ENCODE results near the gene CLEC4M.

The CLEC4M gene

DNA sequence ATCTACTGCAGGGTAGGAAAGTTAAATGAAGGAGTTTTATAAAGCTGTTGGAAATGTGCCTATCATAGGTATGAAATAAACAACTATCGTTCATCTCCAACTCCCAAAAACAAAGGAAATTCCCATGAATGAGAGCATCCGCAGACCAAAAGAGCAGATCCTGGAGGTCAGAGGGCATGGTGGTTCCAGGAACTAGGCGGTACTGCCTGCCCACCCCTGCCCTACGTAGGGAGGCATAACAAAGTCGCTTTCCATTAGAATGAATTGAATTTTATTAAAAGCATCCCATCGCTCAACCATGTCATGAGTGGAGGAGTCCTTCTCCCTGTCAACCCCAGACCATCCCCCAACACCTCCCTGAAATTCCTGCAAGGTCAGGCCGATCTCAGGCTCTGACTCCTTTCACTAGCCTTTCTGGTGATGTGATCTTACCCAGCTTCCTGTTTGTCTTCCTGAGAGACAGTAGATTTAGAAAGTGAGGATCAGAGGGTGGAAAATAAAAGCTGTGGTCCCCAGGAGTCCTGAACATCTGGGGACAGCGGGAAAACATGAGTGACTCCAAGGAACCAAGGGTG is at the start of gene CLEC4M:
TSS of gene CLEC4M (plus strand) at position 525 of the 575 bp plus-strand sequence. CDS start at position 549, 24 bp downstream.
- no peak for DNase-seq (ENCODE audit: low spot score)

DNA sequence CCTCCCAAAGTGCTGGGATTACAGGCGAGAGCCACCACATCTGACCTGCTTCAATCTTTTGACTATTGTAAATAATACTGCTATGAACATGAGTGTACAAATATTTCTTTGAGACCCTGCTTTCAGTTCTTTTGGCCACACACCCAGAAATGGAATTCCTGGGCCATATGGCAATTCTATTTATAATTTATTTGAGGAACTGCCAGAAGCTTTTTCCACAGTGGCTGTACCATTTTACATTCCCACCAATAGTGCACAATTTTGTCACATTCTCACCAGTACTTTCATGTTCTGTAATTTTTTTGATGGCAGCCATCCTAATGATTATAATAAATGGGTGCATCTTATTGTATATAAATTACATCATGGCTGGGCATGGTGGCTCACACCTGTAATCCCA is 47.4 kb upstream of the CLEC4M start:
- no peak for DNase-seq (ENCODE audit: low spot score)

- no peak for DNase-seq (ENCODE audit: low spot score)
Measured at GRCh38 chr19:7716762-7717161, 46.3 kb upstream of the CLEC4M start.

GRCh38 chr19:7718668-7719067 is 44.4 kb upstream of the CLEC4M start:
- DNase-seq (ENCODE audit: low spot score): no peak

DNA sequence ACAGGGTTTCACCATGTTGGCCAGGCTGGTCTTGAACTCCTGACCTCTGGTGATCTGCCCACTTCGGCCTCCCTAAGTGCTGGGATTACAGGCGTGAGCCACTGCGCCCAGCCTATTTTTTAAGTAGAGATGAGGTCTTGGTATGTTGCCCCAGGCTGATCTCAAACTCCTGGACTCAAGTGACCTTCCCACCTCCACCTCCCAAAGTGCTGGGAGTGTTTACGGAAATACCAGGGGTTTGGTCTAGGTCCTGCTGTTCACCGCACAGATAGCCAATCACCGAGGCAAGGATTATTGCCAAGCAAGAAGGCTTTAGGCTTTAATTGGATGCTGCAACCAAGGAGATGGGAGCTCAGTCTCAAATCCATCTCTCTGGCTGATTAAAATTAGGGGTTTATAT is 42.7 kb upstream of the CLEC4M start:
- DNase-seq (ENCODE audit: low spot score): no peak

DNA sequence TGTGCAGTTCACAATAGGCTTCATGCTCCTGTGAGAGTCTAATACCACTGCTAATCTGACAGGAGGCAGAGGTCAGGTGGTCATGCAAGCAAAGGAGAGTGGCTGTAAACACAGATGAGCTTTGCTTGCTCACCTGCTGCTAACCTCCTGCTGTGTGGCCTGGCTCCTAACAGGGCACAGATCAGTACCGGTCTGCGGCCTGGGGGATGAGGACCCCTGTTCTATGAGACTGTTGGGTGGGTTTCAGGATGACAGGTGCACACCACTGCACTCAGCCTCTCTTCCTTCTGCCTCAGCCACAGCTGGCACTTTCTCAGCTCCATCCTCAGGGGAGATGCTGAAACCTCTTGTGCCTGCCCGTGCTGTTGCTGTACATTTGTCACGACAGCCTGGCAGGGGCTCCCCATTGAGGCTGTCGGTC is 40.8 kb upstream of the CLEC4M start:
- no peak for DNase-seq (ENCODE audit: low spot score)

- no peak for DNase-seq (ENCODE audit: low spot score)
Measured at GRCh38 chr19:7725791-7726190, 37.3 kb upstream of the CLEC4M start.

GRCh38 chr19:7729211-7729610 is 33.8 kb upstream of the CLEC4M start:
- no peak for DNase-seq (ENCODE audit: low spot score)

GRCh38 chr19:7729831-7730285 is 33.2 kb upstream of the CLEC4M start:
- DNase-seq (ENCODE audit: low spot score): no peak

DNA sequence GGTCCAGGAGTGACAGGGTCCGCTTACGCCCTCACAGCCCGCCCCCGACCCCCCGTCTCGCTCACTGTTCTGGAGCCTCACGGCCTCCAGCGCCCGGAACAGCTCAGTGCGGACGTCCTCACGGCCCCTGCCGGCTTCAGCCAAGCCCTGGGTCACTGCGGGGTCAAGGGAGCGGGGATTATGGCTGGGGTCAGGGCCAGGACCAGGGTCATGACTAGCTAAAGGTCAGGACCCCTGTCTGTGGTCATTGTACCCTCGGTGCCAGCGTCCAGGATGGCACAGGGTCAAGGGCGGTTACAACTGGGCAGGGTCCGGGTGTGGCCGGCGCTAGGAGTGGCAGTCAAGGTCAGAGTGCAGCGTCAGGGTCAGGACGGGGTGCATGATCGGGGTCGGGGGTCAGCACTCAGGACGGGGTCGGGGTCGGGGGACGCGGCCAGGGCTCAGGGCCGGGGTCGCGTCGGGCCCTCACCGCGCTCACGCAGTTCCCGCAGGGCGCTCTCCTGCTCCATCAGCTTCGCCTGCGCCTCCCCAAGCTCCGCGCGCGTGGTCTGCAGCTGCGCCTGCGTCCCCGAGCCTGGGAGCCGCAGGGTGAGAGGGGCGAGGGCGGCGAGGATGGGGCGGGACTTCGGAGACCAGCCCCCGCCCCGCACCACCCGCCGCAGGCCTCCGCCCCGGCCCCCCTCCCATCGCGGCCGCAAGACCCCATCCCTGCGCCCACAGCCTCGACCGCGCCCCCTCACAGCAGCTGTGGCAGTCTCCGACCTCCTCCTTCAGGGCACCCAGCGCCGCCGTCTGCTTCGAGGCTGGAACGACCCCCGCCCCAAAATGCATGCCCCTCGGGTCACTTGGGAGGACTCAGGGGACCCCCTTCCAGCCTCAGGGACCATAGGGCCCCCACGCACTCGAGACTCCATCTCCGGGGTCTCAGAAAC is 32.5 kb upstream of the CLEC4M start:
- no peak for DNase-seq (ENCODE audit: low spot score)

DNA sequence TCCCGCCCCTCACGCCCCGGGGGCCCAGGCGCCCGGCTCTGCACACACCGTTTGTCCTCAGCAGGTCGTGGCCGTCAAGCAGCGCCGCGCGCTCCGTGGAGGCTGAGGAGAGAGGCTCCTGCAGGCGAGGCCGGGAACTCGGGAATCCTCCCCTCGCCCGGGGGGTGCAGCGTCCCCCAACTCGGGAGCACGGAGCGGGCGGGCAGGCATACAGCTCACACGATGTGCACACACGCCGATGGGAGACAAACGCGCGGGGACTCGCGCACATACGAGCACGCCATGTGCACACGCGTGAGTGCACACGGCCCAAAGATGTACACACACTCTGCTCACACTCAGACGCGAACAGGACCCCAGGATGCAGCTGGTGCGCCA is 31.8 kb upstream of the CLEC4M start:
- no peak for DNase-seq (ENCODE audit: low spot score)

DNA sequence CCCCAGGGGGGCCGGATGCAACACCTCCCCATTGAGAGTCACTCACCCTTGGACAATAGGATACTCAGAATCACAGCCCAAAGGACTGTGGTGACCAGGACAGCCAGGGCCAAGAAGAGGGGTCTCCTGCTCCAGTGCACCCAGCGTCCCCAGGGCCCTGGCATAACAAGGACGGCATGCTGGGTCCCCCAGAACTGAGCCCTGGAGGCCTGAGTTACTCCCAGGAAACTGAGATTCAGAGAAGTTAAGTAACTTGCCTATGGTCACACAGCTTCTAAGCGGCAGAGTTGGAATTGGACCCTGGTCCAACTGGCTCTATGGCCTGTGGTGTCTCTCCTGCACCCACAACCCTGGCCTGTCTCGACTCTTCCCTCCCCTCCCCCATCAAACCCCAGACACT is 31.4 kb upstream of the CLEC4M start:
- DNase-seq (ENCODE audit: low spot score): no peak

DNA sequence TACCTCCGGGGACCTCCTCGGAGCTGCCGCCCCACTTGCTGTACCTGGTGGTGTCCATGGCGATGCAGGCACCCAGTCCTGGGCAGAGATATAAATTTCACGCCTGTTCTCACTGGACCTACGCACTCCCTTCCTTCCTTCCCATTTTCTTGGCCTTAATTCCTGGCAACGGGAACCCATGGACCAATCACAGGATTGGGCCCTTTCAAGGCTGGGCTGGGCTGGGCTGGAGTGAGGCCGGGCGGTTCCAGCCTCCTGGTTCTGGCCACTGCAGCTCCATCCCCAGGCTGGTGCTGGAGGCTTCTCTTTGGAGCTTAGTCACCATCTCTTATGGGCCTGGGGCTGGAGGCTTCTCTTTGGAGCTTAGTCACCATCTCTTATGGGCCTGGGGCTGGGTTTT is 31.0 kb upstream of the CLEC4M start, which contains the start of gene CLEC4G:
TSS of gene CLEC4G (minus strand) at position 66 of the 400 bp plus-strand sequence. CDS start at position 58, 8 bp downstream.
- no peak for DNase-seq (ENCODE audit: low spot score)

DNA sequence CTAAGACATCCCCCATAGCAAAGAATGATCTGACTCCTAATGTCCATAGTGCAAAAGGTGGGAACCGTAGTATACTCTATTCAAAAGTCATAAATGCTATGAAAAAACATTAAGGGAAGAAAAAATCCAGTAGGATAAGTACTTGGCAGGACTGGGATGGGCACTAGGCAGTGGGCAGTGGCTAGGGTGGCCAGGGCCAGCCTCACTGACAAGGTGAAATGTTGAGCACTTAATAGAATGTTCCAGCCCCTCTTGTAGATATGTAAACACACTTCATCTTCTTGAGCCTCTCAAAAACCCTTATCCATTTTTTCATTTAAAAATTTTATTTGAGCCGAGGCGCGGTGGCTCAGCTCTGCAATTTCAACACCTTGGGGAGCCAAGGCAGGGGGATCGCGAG is 29.7 kb upstream of the CLEC4M start:
- no peak for DNase-seq (ENCODE audit: low spot score)

DNA sequence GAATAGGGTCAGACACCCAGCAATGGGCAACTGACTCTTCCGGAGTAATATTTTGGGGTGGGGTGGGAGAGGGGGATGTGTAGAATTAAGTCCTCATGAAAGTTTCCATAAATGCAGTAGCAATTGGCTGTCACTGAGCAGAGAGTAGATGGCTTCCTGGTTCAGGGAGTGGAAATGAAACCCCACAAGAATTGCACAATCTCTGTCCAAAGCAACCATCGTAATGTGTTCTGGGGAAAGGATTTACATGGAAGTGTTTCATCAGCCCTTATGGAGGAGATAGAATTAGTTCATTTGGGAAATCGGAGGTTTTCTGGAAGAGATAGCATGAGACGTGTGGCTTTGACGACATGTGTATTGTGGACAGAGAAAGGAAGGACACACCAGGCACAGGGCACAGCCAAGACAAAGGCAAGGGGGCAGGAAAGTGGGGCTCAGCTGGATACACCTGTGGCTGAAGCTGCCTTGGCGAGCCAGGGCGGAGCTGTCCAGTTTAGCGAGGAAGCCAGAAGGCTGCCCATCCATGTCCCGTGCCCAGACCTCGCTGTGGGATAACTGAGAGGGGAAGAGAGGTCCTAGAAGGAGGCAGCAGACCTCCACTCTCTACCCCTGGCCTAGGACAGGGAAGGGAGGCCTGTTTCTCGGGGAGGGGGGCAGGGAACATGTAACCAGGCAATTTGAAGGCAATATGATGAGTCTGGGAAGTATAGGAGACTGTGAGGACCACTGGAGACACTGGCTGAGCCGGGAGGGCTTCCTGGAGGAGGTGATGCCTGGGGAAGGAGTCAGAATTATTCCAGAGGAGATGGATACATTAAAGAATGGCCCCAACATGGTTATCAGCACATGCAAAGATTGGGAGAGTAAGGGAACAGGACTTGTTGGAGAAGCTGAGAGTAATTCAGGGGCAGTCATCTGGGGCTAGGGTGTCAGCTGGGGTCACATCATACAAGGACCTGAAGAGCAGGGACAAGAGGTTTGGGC is 28.5 kb upstream of the CLEC4M start:
- no peak for DNase-seq (ENCODE audit: low spot score)

GRCh38 chr19:7736148-7736547 is 26.9 kb upstream of the CLEC4M start:
- no peak for DNase-seq (ENCODE audit: low spot score)

DNA sequence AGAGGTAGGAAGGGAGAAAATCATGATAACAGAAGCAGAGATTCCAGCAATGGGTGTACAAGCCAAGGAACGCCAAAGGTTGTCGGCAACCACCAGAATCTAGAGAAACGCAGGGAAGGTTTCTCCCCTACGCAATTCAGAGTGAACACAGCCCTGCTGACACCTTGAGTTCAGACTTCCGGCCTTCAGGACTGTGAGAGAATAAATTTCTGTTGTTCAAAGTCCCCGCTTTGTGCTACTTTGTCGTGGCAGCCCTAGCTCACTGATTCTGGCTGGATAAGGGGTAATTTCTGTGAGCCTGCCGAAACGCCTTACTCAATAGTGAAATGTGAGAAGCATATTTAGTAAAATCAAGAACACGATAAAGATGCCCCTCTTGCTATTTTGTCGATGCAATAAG is 25.8 kb upstream of the CLEC4M start:
- DNase-seq (ENCODE audit: low spot score): no peak

- DNase-seq (ENCODE audit: low spot score): no peak
Measured at GRCh38 chr19:7738023-7738422, 25.0 kb upstream of the CLEC4M start.

GRCh38 chr19:7739211-7739755 is 23.8 kb upstream of the CLEC4M start:
- DNase-seq (ENCODE audit: low spot score): no peak

- no peak for DNase-seq (ENCODE audit: low spot score)
Measured at GRCh38 chr19:7739801-7740681, 23.0 kb upstream of the CLEC4M start.

DNA sequence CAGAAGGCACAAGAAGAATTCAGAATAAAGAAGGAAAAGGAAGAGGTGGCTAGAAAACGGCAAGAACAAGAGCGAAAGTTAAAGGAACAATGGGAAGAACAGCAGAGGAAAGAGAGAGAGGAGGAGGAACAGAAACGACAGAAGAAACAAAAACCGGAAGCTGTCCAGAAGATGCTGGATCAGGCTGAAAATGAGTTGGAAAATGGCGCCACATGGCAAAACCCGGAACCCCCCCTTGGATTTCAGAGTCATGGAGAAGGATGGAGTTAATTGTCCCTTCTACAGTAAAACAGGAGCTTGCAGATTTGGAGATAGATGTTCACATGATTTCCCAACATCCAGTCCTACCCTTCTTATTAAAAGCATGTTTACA is 22.4 kb upstream of the CLEC4M start:
- DNase-seq (ENCODE audit: low spot score): no peak
